ENCODE measurements around the gene AKAP9.
A peak's percentile ranks its signal among the peaks of the same experiment; 100 is the strongest.
"Not testable (repeated sequence)": the region's sequence is repeated elsewhere in the genome, so short reads cannot be mapped to it uniquely, and the experiment has no call there.

Gene AKAP9

GRCh38 chr7:91940572-91941341 lies at the start of gene AKAP9:
Gene AKAP9 (plus strand): TSS chr7:91940862. CDS start chr7:91941100, 238 bp downstream.
- Histone ChIP-seq H3K36me3 (ENCODE audit: control insufficient read depth, insufficient read depth, low read length) (no peaks in the 10 kb centered on the region), H3K27me3 (ENCODE audit: control insufficient read depth, insufficient read depth, low read length) (peaks cover 35% of the 10 kb centered on the region), H3K27ac (ENCODE audit: low read depth, low read length) (peak within 1 kb of the TSS; percentile 85), H3K9ac (ENCODE audit: low read length) (peak within 1 kb of the TSS; percentile 96), H3K9me3 (ENCODE audit: control insufficient read depth, insufficient read depth, low read depth, low read length) (no peaks in the 10 kb centered on the region), H3K4me1 (ENCODE audit: control insufficient read depth, insufficient read depth, low read length) (peaks cover 4% of the 10 kb centered on the region), H3K4me3 (ENCODE audit: low read depth, low read length) (peak within 1 kb of the TSS; percentile 98)

- Histone ChIP-seq H3K9me3 (ENCODE audit: control insufficient read depth, insufficient read depth, low read depth, low read length) (peaks cover 14% of the 10 kb centered on the region), H3K27me3 (ENCODE audit: control insufficient read depth, insufficient read depth, low read length) (no peaks in the 10 kb centered on the region), H3K4me1 (ENCODE audit: control insufficient read depth, insufficient read depth, low read length) (no peaks in the 10 kb centered on the region), H3K4me3 (ENCODE audit: low read depth, low read length) (no peak overlapping the region), H3K27ac (ENCODE audit: low read depth, low read length) (no peak overlapping the region), H3K36me3 (ENCODE audit: control insufficient read depth, insufficient read depth, low read length) (no peaks in the 10 kb centered on the region), H3K9ac (ENCODE audit: low read length) (no peak overlapping the region)
These were observed 48.5 kb upstream of the AKAP9 start for GRCh38 chr7:91892099-91892705.

- Histone ChIP-seq H3K36me3 (ENCODE audit: control insufficient read depth, insufficient read depth, low read length) (no peaks in the 10 kb centered on the region), H3K9me3 (ENCODE audit: control insufficient read depth, insufficient read depth, low read depth, low read length) (peaks cover 11% of the 10 kb centered on the region), H3K4me3 (ENCODE audit: low read depth, low read length) (no peak overlapping the region), H3K27me3 (ENCODE audit: control insufficient read depth, insufficient read depth, low read length) (no peaks in the 10 kb centered on the region), H3K27ac (ENCODE audit: low read depth, low read length) (no peak overlapping the region), H3K9ac (ENCODE audit: low read length) (no peak overlapping the region), H3K4me1 (ENCODE audit: control insufficient read depth, insufficient read depth, low read length) (no peaks in the 10 kb centered on the region)
These were observed 47.8 kb upstream of the AKAP9 start for GRCh38 chr7:91892821-91893340.

GRCh38 chr7:91893699-91894098 lies 47.0 kb upstream of the AKAP9 start:
- H3K9me3 ChIP-seq (ENCODE audit: control insufficient read depth, insufficient read depth, low read depth, low read length) = peaks cover 11% of the 10 kb centered on the region
- not testable (repeated sequence) for H3K4me1 ChIP-seq (ENCODE audit: control insufficient read depth, insufficient read depth, low read length); H3K36me3 ChIP-seq (ENCODE audit: control insufficient read depth, insufficient read depth, low read length); H3K27me3 ChIP-seq (ENCODE audit: control insufficient read depth, insufficient read depth, low read length); H3K4me3 ChIP-seq (ENCODE audit: low read depth, low read length); H3K9ac ChIP-seq (ENCODE audit: low read length); H3K27ac ChIP-seq (ENCODE audit: low read depth, low read length)

GRCh38 chr7:91894781-91895480 lies 45.7 kb upstream of the AKAP9 start:
- H3K27ac ChIP-seq (ENCODE audit: low read depth, low read length) = no peak overlapping the region
- H3K4me1 ChIP-seq (ENCODE audit: control insufficient read depth, insufficient read depth, low read length) = no peaks in the 10 kb centered on the region
- no peaks in the 10 kb centered on the region for H3K36me3 ChIP-seq (ENCODE audit: control insufficient read depth, insufficient read depth, low read length)
- H3K27me3 ChIP-seq (ENCODE audit: control insufficient read depth, insufficient read depth, low read length) = no peaks in the 10 kb centered on the region
- no peak overlapping the region for H3K4me3 ChIP-seq (ENCODE audit: low read depth, low read length)
- peaks cover 8% of the 10 kb centered on the region for H3K9me3 ChIP-seq (ENCODE audit: control insufficient read depth, insufficient read depth, low read depth, low read length)
- no peak overlapping the region for H3K9ac ChIP-seq (ENCODE audit: low read length)

- H3K27ac ChIP-seq (ENCODE audit: low read depth, low read length) = no peak overlapping the region
- no peak overlapping the region for H3K4me3 ChIP-seq (ENCODE audit: low read depth, low read length)
These were observed 42.2 kb upstream of the AKAP9 start for GRCh38 chr7:91898240-91898992.

GRCh38 chr7:91899563-91899962 lies 41.1 kb upstream of the AKAP9 start:
- Histone ChIP-seq H3K9ac (ENCODE audit: low read length) (no peak overlapping the region), H3K27me3 (ENCODE audit: control insufficient read depth, insufficient read depth, low read length) (no peaks in the 10 kb centered on the region), H3K4me3 (ENCODE audit: low read depth, low read length) (no peak overlapping the region), H3K27ac (ENCODE audit: low read depth, low read length) (no peak overlapping the region), H3K36me3 (ENCODE audit: control insufficient read depth, insufficient read depth, low read length) (no peaks in the 10 kb centered on the region), H3K4me1 (ENCODE audit: control insufficient read depth, insufficient read depth, low read length) (no peaks in the 10 kb centered on the region), H3K9me3 (ENCODE audit: control insufficient read depth, insufficient read depth, low read depth, low read length) (no peaks in the 10 kb centered on the region)

More at GRCh38 chr7:91898240-91898992, 42.2 kb upstream of the AKAP9 start:
- no peaks in the 10 kb centered on the region for H3K9me3 ChIP-seq (ENCODE audit: control insufficient read depth, insufficient read depth, low read depth, low read length)
- no peaks in the 10 kb centered on the region for H3K36me3 ChIP-seq (ENCODE audit: control insufficient read depth, insufficient read depth, low read length)
- H3K4me1 ChIP-seq (ENCODE audit: control insufficient read depth, insufficient read depth, low read length) = no peaks in the 10 kb centered on the region
- H3K27me3 ChIP-seq (ENCODE audit: control insufficient read depth, insufficient read depth, low read length) = no peaks in the 10 kb centered on the region
- H3K9ac ChIP-seq (ENCODE audit: low read length) = no peak overlapping the region

GRCh38 chr7:91910171-91910570 lies 30.5 kb upstream of the AKAP9 start:
- H3K9me3 ChIP-seq (ENCODE audit: control insufficient read depth, insufficient read depth, low read depth, low read length) = no peaks in the 10 kb centered on the region
- no peak overlapping the region for H3K9ac ChIP-seq (ENCODE audit: low read length)
- no peak overlapping the region for H3K4me3 ChIP-seq (ENCODE audit: low read depth, low read length)
- no peaks in the 10 kb centered on the region for H3K4me1 ChIP-seq (ENCODE audit: control insufficient read depth, insufficient read depth, low read length)
- no peaks in the 10 kb centered on the region for H3K27me3 ChIP-seq (ENCODE audit: control insufficient read depth, insufficient read depth, low read length)
- H3K36me3 ChIP-seq (ENCODE audit: control insufficient read depth, insufficient read depth, low read length) = no peaks in the 10 kb centered on the region
- no peak overlapping the region for H3K27ac ChIP-seq (ENCODE audit: low read depth, low read length)

GRCh38 chr7:91911121-91911520 lies 29.5 kb upstream of the AKAP9 start:
- no peak overlapping the region for H3K9ac ChIP-seq (ENCODE audit: low read length)
- no peak overlapping the region for H3K27ac ChIP-seq (ENCODE audit: low read depth, low read length)

GRCh38 chr7:91912494-91912893 lies 28.2 kb upstream of the AKAP9 start:
- no peak overlapping the region for H3K9ac ChIP-seq (ENCODE audit: low read length)
- H3K4me3 ChIP-seq (ENCODE audit: low read depth, low read length) = no peak overlapping the region
- no peaks in the 10 kb centered on the region for H3K36me3 ChIP-seq (ENCODE audit: control insufficient read depth, insufficient read depth, low read length)
- H3K9me3 ChIP-seq (ENCODE audit: control insufficient read depth, insufficient read depth, low read depth, low read length) = no peaks in the 10 kb centered on the region
- no peaks in the 10 kb centered on the region for H3K27me3 ChIP-seq (ENCODE audit: control insufficient read depth, insufficient read depth, low read length)
- H3K4me1 ChIP-seq (ENCODE audit: control insufficient read depth, insufficient read depth, low read length) = no peaks in the 10 kb centered on the region
- H3K27ac ChIP-seq (ENCODE audit: low read depth, low read length) = no peak overlapping the region

More at GRCh38 chr7:91911121-91911520, 29.5 kb upstream of the AKAP9 start:
- Histone ChIP-seq H3K27me3 (ENCODE audit: control insufficient read depth, insufficient read depth, low read length) (no peaks in the 10 kb centered on the region), H3K36me3 (ENCODE audit: control insufficient read depth, insufficient read depth, low read length) (no peaks in the 10 kb centered on the region), H3K9me3 (ENCODE audit: control insufficient read depth, insufficient read depth, low read depth, low read length) (no peaks in the 10 kb centered on the region), H3K4me1 (ENCODE audit: control insufficient read depth, insufficient read depth, low read length) (no peaks in the 10 kb centered on the region), H3K4me3 (ENCODE audit: low read depth, low read length) (no peak overlapping the region)

Measured in HUES6 (cell line).